ENCODE results near the gene NFATC2. TPM values are rescaled to one million over a fixed set of nuclear protein-coding genes. Genes with fewer than 3 reads are reported as not detected.
"Not testable (repeated sequence)": the region's sequence is repeated elsewhere in the genome, so short reads cannot be mapped to it uniquely, and the experiment has no call there.

Gene NFATC2
- total RNA-seq, 1 donor from 2014 or later = 87.5 TPM

DNA sequence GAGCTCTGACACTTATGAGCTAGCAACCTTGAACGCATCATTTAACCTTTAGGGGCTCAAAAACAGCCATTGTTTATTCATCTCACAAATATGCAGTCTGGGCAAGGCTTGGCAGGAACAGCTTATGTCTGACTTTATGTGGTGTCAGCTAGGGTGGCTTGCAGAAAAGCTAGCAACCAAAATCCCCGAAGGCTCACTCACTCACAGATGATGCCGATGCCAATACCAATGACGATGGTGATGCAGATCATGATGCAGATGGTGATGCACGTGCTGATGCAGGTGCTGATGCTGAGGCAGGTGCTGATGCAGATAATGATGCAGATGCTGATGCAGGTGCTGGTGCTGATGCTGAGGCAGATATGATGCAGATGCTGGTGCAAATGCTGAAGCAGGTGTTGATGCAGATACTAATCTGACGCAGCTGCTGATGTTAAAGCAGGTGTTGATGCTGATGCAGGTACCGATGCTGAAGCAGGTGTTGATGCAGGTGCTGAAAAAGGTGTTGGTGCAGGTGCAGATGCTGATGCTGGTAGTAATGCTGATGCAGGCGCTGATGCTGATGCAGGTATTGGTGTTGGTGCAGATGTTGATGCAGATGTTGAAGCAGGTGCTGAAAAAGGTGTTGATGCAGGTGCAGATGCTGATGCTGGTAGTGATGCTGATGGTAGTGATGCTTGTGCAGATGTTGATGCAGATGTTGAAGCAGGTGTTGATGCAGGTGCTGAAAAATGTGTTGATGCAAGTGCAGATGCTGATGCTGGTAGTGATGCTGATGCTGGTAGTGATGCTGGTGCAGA lies 195.6 kb downstream of the NFATC2 start:
- intact Hi-C loops (cut with micrococcal nuclease) = no loop called here

DNA sequence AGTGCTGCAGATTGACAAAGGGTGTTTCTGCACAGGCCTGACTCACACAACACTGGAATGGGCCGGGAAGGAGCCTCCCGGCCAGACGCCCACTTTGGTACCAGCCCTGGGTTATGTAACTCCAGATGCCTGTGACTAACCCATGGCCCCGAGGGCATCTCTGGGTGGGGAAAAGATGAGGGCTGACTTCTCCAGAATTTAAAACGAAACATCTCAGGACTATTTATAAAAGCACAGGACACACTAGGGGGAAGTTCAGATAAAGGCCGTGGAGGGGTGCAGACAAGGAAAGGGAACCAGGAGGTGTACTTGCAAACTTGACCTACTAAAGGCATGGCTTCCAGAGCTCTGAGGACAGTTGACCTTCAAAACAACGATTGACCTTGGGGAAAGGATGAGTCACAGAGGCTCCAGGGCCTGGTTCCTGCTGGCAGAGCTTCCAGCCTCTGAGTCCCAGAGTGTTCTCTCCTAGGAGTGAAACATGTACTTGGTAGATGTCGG lies 196.9 kb downstream of the NFATC2 start:
- intact Hi-C loops (cut with micrococcal nuclease) = no loop called here

DNA sequence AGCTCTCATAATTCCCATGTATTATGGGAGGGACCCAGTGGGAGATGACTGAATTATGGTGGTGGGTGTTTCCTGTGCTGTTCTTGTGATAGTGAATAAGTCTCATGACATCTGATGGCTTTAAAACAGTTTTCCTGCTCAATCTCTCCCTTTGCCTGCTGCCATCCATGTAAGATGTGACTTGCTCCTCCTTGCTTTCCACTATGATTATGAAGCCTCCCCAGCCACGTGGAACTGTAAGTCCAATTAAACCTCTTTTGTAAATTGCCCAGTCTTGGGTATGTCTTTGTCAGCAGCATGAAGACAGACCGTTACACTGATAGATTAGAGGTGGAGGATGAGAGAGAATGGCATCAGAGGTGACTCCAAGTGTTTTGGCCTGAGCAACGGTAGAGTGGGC lies 198.7 kb downstream of the NFATC2 start:
- intact Hi-C loops (cut with micrococcal nuclease) = not testable (repeated sequence)

DNA sequence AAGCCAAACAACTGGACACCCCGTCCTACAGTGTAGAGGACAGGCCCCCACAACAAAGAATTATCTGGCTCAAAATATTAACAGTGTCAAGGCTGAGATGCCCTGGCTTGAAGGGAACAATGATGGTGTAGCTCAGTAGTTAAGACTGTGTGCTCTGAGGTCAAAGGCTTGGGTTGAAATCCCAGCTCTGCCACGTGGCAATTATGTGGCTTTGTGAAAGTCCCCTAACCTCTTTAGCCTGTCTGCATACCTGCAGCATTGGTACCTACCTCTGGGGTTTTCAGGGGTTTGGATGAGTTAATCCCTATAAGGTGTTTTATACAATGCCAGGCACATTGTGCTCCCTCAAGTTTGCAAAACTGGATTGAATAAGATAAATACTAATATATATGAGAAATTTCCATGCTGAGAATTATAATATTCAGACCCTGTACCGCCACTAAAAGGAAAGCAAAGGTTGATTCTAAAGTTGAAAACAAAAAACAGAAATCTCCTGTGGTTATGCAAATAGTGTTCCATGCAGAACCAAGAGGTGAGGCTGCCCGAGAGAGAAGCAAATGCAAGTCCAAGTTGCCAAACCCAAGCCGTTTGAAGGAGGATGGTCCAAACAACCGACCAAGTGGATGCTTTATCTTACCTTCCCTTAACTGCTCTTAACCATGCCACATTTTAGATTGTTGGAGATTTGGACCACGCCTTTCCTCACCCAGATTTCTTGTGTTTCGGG lies 199.8 kb downstream of the NFATC2 start:
- intact Hi-C loops (cut with micrococcal nuclease) = no loop called here

DNA sequence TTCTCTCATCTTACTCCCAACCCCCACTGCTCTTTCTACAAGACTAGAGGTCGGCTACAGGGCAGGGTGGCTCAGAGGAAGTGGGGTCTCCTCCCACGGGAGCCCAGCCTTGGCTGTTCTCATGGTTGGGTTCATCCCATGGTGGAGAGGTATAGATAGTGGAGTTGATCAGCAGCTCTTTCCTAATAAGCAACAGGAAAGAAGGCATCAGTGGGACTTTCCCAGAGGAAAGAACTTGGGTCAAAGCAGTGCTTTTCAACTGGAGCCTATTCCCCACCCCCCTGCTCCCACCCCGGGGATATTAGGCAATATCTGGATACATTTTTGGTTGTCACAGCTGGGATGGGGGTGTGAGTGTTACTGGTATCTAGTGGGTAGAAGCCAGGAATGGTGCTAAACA lies 200.9 kb downstream of the NFATC2 start:
- intact Hi-C loops (cut with micrococcal nuclease) = no loop called here

DNA sequence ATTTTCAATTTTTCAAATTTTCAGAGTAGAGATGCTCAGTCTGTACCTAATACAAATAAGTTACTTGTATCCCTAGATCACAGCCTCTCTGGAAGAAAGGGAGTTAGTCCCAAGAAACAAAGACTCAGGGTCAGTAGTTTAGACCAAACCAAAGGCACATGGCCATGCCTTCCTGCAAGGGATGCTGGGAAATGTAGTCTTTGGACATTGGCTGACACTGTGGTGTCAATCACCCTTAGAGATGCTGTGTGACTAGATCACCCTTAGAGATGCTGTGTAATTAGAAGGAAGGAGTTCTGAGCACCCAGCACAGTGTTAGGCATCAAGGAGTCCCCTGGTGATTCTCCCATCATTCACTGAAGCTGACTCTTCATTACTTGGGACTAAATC lies 202.1 kb downstream of the NFATC2 start:
- intact Hi-C loops (cut with micrococcal nuclease) = no loop called here

DNA sequence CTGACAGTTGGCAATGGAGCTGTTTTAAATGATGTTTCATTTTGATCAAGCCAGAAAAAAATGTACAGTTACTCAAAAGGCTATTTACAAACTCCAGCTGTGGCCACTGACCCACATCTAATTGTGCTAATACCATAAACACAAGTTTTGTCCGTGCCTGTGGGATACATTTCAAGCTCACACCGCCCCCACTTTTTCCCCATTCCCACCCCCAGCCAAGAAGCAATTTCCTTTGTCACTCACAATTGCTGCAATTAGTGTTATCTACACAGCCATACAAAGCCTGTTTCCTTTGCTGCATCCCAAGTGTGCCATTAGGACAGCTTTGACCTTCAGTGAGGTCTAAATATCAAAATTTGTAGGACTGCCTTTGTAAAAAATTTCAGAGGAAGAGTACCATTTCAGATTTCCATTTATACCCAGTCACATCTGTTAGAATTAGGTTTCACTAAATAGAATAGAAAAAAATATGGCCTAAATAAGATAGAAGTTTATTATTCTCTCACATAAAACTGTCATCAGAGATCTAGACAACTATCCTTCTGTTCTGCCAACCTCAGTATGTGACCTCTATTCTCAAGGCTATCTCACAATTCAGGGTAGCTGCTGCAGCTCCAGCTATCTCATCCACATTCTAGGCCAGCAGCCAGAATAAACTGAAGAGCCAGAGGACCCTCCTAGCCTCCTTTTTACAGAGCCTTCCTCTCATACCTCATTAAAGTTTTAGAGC lies 202.6 kb downstream of the NFATC2 start:
- intact Hi-C loops (cut with micrococcal nuclease) = no loop called here

DNA sequence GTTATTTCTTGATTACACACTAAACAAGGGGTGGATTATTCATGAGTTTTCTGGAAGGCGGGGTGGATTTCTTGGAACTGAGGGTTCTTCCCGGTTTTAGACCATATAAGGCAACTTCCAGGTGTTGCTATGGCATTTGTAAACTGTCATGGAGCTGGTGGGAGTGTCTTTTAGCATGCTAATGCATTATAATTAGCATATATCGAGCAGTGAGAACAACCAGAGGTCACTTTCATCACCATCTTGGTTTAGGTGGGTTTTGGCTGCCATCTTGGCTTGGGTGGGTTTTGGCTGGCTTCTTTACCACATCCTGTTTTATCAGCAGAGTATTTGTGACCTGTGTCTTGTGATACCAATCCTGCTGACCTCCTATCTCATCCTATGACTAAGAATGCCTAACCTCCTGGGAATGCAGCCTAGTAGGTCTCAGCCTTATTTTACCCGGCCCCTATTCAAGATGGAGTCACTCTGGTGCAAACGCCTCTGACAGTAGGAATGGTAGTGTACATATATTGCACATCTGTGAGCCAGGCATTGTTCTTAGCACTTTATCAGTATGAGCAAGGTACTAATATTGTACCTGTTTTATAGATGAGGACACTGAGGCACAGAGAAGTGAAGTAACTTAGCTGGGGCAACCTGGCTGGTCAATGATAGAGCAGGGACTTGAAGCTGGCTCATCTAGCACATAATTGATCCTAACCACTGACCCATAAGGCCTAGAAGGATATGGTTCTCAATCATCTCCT lies 203.7 kb downstream of the NFATC2 start:
- intact Hi-C loops (cut with micrococcal nuclease) = no loop called here

DNA sequence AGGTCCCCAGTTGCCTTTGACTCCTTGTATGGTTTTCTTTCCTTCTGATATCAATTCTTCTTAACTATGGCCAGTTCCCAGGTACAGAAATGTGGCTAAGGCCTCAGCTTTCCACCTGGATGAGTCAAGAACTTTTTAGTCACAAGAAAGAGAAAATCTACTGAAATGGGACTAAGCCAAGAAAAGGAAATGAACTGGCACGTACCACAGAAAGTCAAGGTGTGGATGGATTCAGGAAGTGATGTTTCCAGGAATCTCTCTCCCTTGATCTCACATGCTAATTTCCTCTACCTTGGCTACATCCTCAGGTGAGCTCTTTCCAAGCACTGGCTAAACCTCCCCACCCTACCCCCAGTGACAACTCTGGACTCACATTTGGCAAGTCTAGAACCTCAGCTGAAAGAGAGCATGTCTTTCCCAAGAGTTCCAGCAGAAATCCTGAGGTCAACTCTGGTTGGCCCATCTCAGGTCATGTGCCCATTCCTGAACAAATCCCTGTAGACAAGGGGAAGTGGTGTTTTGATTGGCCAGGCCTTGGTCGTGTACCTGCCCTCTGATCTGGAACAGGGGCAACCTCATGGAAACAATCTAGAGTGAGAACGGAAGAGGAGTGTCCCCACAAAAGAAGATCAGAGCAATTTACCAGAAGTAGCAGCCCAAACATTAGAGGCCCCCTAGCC lies 205.3 kb downstream of the NFATC2 start:
- intact Hi-C loops (cut with micrococcal nuclease) = no loop called here

Other genes with a start within 250 kb of the NFATC2 start
- gene ATP9A, start 225.7 kb upstream of the NFATC2 start, total RNA-seq = 2.8 and 3.2 TPM in 2 replicates

Data from T-helper 1 cell treated with Interleukin-12 subunit alpha and Interleukin-12 subunit beta and Interleukin-4 antibody, amounts not matched to agents 30 ng/mL and 1 ng/mL, for 36 hours (primary cell).